NCI-H69 (cell line): ENCODE results near the gene NOS3.

Experiments used
- DNase-seq: peaks from one replicate; lab custom pipeline; 2025; lab: John Stamatoyannopoulos, UW

Gene NOS3

DNA sequence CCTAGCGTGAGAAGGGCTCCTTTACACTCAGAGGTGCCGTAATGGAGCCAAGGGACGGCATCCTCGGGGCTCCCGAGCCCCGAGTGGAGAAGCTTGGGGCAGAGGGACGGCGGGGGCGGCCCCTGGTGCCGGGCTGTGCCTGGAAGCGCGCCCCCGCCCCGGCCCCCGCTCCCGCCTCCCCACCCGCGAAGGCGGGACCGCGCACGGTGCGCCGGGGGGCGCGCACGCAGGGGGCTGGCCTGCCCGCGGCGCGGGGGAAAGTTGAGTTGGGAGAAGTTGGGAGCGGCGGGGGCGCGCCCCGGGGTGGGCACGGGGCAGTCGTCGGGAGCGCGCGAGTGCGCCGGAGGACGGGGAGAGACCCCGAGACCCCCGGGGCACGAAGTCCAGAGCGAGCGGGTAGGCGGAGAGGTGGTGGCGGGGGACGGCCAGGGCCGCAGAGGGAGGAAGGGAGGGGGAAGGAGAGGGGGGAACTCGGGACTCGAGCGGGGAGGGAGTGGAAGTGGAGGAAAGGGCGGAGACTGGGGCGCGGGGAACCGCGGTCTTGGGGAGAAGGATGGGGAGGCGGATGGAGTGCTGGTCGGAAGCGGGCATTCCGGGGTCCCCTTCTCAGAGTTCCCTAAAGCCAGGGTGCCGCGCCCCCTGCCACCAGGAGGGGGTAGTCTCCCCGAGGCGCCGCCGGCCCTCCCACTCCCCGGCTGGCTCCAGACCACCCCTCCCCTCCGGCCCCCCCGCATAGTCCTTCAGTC is 68.7 kb downstream of the NOS3 start, which contains the start of gene SLC4A2:
Gene SLC4A2, plus strand, starts transcription at position 223 of the 746 bp plus-strand sequence. CDS start 2,399 bp downstream, outside the sequence.
- peak; percentile 90 for DNase-seq

DNA sequence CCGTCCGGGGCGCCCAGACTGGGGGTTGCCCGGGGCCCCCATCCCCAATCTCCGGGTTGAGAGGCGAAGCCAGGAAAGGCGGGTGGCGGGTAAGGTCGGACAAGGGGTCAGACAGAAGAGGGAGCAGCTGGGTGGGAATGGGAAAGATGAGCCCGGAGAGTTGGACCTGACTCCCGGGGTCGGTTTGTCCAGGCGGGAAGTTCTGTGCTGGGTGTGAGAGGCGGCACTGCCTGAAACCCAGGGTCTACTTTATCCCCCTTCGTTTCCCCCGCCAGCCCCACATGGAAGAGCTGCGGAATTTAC is 69.2 kb downstream of the NOS3 start:
- no peak for DNase-seq

DNA sequence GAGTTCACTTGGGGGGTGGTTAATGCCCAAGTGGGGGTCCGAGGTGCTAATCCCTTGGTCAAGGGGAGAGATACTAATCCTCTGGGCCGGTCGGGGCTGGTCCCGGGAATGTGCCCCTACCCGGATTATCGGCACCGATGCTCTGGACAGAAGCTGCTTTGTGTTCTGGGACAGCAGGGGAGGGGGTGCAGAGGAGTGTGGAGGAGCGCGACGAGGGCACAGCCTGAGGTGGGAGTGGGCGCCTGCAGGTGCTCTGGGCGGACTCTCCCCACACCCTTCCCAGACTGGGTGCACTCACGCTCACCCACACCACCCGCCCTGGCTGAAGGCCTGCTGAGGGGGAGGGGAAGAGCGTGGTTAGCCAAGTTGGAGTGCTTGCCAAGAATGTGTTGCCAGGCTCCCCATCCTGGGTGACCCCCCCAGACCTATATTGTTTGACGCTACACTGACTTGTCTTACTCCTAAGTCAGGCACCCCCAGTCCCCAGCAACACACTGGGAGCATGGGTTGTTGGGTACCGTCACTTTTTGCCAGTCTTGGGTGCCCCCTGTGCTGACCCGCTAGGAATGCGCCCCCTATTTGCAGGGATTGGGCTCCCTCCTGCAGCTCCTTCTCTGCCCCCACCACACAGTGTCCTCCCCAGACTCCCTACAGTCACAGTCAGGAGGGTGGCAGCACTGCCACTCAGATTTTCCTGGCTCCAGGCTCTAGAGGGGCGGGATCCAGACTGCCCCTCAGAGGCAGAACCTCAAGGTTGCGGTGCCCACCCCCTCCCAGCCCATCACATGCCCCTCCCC is 69.8 kb downstream of the NOS3 start:
- DNase-seq = peak; percentile 45

- peak; percentile 45 for DNase-seq
Measured at GRCh38 chr7:151061213-151062110, 70.6 kb downstream of the NOS3 start.

DNA sequence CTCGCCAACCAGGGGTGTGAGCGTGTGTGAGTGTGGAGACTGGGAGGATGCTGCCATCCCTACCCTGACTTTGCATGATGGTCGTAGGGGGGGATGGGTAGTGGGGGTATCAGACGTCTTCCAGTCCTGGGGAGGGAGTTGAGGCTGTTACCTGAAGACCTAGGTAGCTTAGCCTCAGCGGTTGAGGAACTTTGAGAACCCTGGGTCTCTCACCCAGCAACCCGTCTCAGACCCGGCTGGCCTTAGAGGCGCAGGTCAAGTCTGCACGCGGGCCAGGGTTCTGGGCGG is 71.2 kb downstream of the NOS3 start:
- no peak for DNase-seq

GRCh38 chr7:151062399-151063211 is 71.8 kb downstream of the NOS3 start:
- no peak for DNase-seq

- no peak for DNase-seq
Measured at GRCh38 chr7:151063212-151063561, 72.4 kb downstream of the NOS3 start.
